Urothelium cell line (cell line): ENCODE measurements around the gene IFNA17.
"Not testable (repeated sequence)": the region's sequence is repeated elsewhere in the genome, so short reads cannot be mapped to it uniquely, and the experiment has no call there.

Experiments
- DNase-seq: peaks from one replicate; pipeline ENCODE4 v3.0.0; 2011; ENCODE audit warnings: low spot score, mixed read lengths
- FAIRE-seq: peaks from 2 replicates; lab custom pipeline; 2011; peaks lifted over from hg19 to GRCh38; lab: Jason Lieb, UNC

The IFNA17 gene

GRCh38 chr9:21212160-21212559, 15.9 kb downstream of the IFNA17 start:
- not testable (repeated sequence) for DNase-seq, FAIRE-seq

GRCh38 chr9:21210782-21211181, 17.2 kb downstream of the IFNA17 start:
- not testable (repeated sequence) for FAIRE-seq, DNase-seq

DNA sequence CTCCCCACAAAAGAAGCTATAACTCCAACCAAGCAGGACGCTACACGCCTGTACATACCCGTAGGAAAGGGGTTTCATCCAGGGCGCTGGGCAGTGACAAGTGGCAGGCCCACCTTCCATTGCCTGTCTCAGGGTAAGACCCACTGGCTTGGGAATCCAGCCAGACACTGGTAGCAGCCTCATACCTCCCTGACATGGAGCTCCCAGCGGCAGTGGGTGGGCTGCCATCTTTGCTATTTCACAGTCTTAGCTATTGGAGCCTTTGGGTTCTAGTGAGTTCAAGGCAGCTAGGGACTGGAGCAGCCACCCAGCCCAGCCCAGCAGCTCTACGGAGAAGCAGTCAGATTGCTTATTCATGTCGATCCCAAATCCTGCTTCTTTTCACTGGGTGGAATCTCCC, 17.7 kb downstream of the IFNA17 start:
- FAIRE-seq: no peak

GRCh38 chr9:21207043-21207442, 21.0 kb downstream of the IFNA17 start, which contains the start of gene IFNA10:
Gene IFNA10, minus strand, starts transcription at chr9:21207143. Its CDS starts 46 bp downstream, at chr9:21207097.
- not testable (repeated sequence) for FAIRE-seq, DNase-seq

More for the DNA sequence above, 17.7 kb downstream of the IFNA17 start:
- no peak for DNase-seq

- FAIRE-seq (no peak), DNase-seq (no peak)
Measured at GRCh38 chr9:21205204-21205603, 22.8 kb downstream of the IFNA17 start.

DNA sequence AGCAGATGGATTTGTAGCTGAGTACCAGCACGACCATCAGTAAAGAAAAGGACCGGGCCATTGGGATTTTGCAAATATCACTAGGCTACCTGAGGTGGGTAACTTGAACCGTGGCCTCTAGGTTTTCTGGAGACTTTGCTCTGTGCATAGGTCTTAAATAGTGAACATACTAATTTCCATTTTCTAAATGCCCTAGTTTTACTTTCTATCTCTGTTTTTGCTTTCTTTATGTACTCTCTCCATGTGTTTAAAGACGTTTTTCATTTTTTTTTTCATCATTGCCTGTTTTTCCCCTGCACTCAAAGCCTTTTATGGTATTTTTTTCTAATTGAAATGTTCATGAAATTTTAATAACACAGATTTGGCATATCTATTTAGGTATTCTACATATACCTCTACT, 25.9 kb downstream of the IFNA17 start, which contains the start of gene IFNA7:
TSS of gene IFNA7 (minus strand) at position 101 of the 400 bp plus-strand sequence. CDS start at position 61, 40 bp downstream.
- not testable (repeated sequence) for DNase-seq, FAIRE-seq

DNA sequence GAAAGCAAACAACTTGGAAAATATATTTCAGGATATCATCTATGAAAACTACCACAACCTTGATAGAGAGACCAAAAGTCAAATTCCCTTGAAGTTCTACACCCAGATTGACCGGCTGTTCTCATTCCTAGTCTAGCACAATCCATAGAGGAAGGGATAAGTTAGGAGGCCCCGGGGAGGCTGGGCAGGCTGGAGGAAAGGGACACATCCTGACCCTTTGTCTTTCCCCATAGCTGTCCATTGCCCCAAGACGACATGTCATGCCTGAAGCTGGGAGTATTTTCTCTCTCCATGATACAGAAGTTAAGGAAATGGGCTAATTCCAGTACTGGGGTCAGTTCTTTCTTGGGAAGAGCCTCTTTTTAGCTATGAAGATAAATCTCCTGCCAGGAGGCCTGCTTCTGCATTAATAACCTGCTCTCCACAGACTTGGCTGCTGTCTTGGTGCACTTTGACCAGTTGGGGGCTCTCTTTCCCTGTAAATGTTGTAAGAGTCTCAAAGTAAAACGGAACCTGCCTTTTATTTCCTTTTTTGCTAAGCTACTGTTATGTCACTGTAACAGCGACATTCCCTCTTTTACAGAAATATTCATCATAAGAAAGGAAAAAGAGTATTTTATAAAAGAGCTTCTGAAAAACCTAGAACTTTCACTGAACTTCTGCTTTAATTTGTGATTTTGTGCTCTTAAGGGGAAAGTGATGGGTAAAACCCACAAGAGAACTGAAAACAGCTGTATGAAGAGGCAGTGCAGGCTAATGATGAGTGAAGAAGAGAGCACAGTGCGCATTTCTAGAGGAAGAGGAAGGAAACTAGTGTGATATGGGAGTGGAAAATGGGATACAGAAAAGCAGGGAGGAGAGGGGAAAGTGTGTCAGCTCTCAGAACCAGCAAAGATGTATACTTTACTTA, 32.9 kb downstream of the IFNA17 start:
- not testable (repeated sequence) for FAIRE-seq, DNase-seq

- DNase-seq, FAIRE-seq: not testable (repeated sequence)
Measured at GRCh38 chr9:21187487-21187886, 40.5 kb downstream of the IFNA17 start, which contains the start of gene IFNA4. Gene IFNA4, minus strand, starts transcription at chr9:21187587. Its CDS starts 56 bp downstream, at chr9:21187531.

GRCh38 chr9:21182810-21183736, 44.9 kb downstream of the IFNA17 start:
- FAIRE-seq, DNase-seq: not testable (repeated sequence)
